GM12878 (cell line): ENCODE measurements around the gene KCTD16. TPM values are rescaled to one million over a fixed set of nuclear protein-coding genes. Genes with fewer than 3 reads are reported as not detected.
A peak's percentile ranks its signal among the peaks of the same experiment; 100 is the strongest.

Experiments
- ATAC-seq: fragments of 200-7000 bp; cut with Tn5 transposase; 3 replicates; pipeline ENCODE4 v1.9.1; 2020; ENCODE audit warnings: mild to moderate bottlenecking, moderate library complexity
- BruUV-seq: library from RNA; stranded (reverse); fragments of 400-500 nt; replicated peaks from 2 replicates; lab custom pipeline; 2021; lab: Mats Ljungman, UMichigan
- CTCF ChIA-PET: fragments of 300-600 bp; sonication (Branson Sonifier 250); formaldehyde crosslinking; extraction: SDS; loops from one replicate; lab custom pipeline; 2021; ENCODE audit warnings: inconsistent platforms; lab: Yijun Ruan, JAX
- POLR2A ChIA-PET: fragments of 350-600 bp; formaldehyde crosslinking; extraction: SDS; loops from one replicate; lab custom pipeline; 2021; ENCODE audit warnings: inconsistent platforms; lab: Charles Lee
- RAD21 ChIA-PET: fragments of 300-600 bp; sonication (Branson Sonifier 250); formaldehyde crosslinking; loops from one replicate; lab custom pipeline; 2023; ENCODE audit warnings: antibody characterized with exemption; ENCODE audit not compliant: unreplicated experiment; lab: Charles Lee
- SMC1A ChIA-PET: fragments of 300-600 bp; sonication (Branson Sonifier 250); formaldehyde crosslinking; loops from one replicate; lab custom pipeline; 2023; ENCODE audit not compliant: unreplicated experiment, uncharacterized antibody; lab: Charles Lee
- DNase-seq: peaks from one replicate; pipeline ENCODE4 v3.0.0-alpha.2; 2011; ENCODE audit warnings: low read depth, low spot score
- FAIRE-seq: peaks from 3 replicates; lab custom pipeline; 2011; peaks lifted over from hg19 to GRCh38; lab: Jason Lieb, UNC
- H2AFZ ChIP-seq: 2 replicates; pipeline ENCODE4 v1.6.0; 2011; ENCODE audit warnings: low read depth, low read length, control low read depth; ENCODE audit not compliant: control insufficient read depth
- H3K27ac ChIP-seq: 2 replicates; pipeline ENCODE4 v1.5.1; 2011; ENCODE audit warnings: control low read depth; ENCODE audit not compliant: control insufficient read depth, insufficient read depth
- H3K27me3 ChIP-seq, 2 experiments: replicated peaks in 1 of 2; 2 replicates each; pipeline versions ENCODE4 v1.6.0 to v1.6.1; 2011; ENCODE audit warnings: low read length in 1 of 2; ENCODE audit not compliant: control insufficient read depth in 2 of 2, insufficient read depth in 2 of 2
- H3K36me3 ChIP-seq, 2 experiments: 2 replicates each; pipeline ENCODE4 v1.5.1; 2011; ENCODE audit warnings: low read length in 1 of 2; ENCODE audit not compliant: control insufficient read depth in 2 of 2, insufficient read depth in 2 of 2
- H3K4me1 ChIP-seq: 2 replicates; pipeline ENCODE4 v1.6.1; 2011; ENCODE audit warnings: mild to moderate bottlenecking, low read length, moderate library complexity, mixed read lengths; ENCODE audit not compliant: control insufficient read depth, insufficient read depth
- H3K4me2 ChIP-seq: 2 replicates; pipeline ENCODE4 v1.6.0; 2011; ENCODE audit warnings: control low read depth; ENCODE audit not compliant: control insufficient read depth, insufficient read depth
- H3K4me3 ChIP-seq: fragments of 200-600 bp; sonication (generic); 2 replicates; pipeline ENCODE4 v1.5.1; 2016
- H3K79me2 ChIP-seq: 2 replicates; pipeline ENCODE4 v1.6.0; 2011; ENCODE audit warnings: low read length; ENCODE audit not compliant: control insufficient read depth, insufficient read depth
- H3K9ac ChIP-seq: 2 replicates; pipeline ENCODE4 v1.8.0; 2011; ENCODE audit warnings: low read length, control low read depth, mixed read lengths; ENCODE audit not compliant: control insufficient read depth, insufficient read depth
- H3K9me3 ChIP-seq: replicated peaks from 3 replicates; pipeline ENCODE4 v1.5.1; 2011; ENCODE audit warnings: mild to moderate bottlenecking, low read length; ENCODE audit not compliant: control insufficient read depth, insufficient read depth
- H4K20me1 ChIP-seq: 2 replicates; pipeline ENCODE4 v1.6.0; 2011; ENCODE audit not compliant: control insufficient read depth, insufficient read depth
- ATF2 ChIP-seq: IDR thresholded peaks from 2 replicates; pipeline ENCODE4 v1.6.1; 2012; ENCODE audit warnings: low read length, inconsistent platforms
- CBFB ChIP-seq: IDR thresholded peaks from 2 replicates; pipeline ENCODE4 v1.6.1; 2016; ENCODE audit warnings: antibody characterized with exemption, low read depth
- ELK1 ChIP-seq: IDR thresholded peaks from 2 replicates; pipeline ENCODE4 v1.6.1; 2012; ENCODE audit warnings: low read depth, low read length, improper control_type of control experiment
- FOXM1 ChIP-seq: IDR thresholded peaks from 2 replicates; pipeline ENCODE4 v1.6.1; 2012; ENCODE audit warnings: low read depth, mild to moderate bottlenecking, inconsistent platforms, low read length, moderate library complexity
- GABPA ChIP-seq: IDR thresholded peaks from 2 replicates; pipeline ENCODE4 v1.6.1; 2014; ENCODE audit warnings: antibody characterized with exemption, low read depth, mild to moderate bottlenecking, inconsistent platforms
- MEF2A ChIP-seq: IDR thresholded peaks from 2 replicates; pipeline ENCODE4 v1.6.1; 2011; ENCODE audit warnings: low read depth, mild to moderate bottlenecking, low read length, moderate library complexity; ENCODE audit not compliant: insufficient read depth
- MYB ChIP-seq: fragments of 150-350 bp; IDR thresholded peaks from 2 replicates; pipeline ENCODE4 v1.6.1; 2014; ENCODE audit warnings: mild to moderate bottlenecking, low read depth, low read length, borderline replicate concordance
- POLR2AphosphoS2 ChIP-seq: IDR thresholded peaks from 2 replicates; pipeline ENCODE4 v1.6.1; 2011; ENCODE audit warnings: low read depth, mild to moderate bottlenecking, low read length, improper control_type of control experiment, moderate library complexity
- SMAD1 ChIP-seq: fragments of 450-650 bp; IDR thresholded peaks from 2 replicates; pipeline ENCODE4 v1.6.1; 2018; ENCODE audit warnings: mild to moderate bottlenecking, low read depth; ENCODE audit not compliant: partially characterized antibody
- TAF1 ChIP-seq: IDR thresholded peaks from 2 replicates; pipeline ENCODE4 v1.6.1; 2011; ENCODE audit warnings: mild to moderate bottlenecking, low read depth, low read length, borderline replicate concordance
- TBL1XR1 ChIP-seq: IDR thresholded peaks from 2 replicates; pipeline ENCODE4 v1.6.1; 2012; ENCODE audit warnings: low read depth, low read length, improper control_type of control experiment
- WGBS: methylation state at CpG from one replicate; pipeline ENCODE4 v1.1.6; 2016; ENCODE audit warnings: low lambda C conversion rate; ENCODE audit not compliant: insufficient replicate concordance, insufficient coverage; ENCODE audit errors: missing lambda C conversion rate; 5-methylcytosine and 5-hydroxymethylcytosine counted together
- in situ Hi-C: fragments of 300-500 bp; cut with MboI; formaldehyde crosslinking; loops from 9 replicates; pipeline ENCODE4 v1.14.3; 2018; ENCODE audit warnings: mixed read lengths
- intact Hi-C: fragments of 100-400 bp; cut with micrococcal nuclease; formaldehyde crosslinking; loops from one replicate; pipeline ENCODE4 v1.14.2; 2022; ENCODE audit not compliant: unreplicated experiment
- polyA plus RNA-seq, 11 experiments: library from polyadenylated mRNA; depleted of rRNA in 4 of 11; unstranded in 6 of 11; stranded (reverse) in 5 of 11; fragments of >200 nt; fragmentation: Nextera tagmentation in 4 of 11; fragmentation: Illumina TruSeq in 1 of 11; extraction: Ambion mirVana in 4 of 11; extraction: Trizol in 1 of 11; gene quantifications; 1 replicate in 1 of 11; 2 replicates in 10 of 11; pipeline versions ENCODE4 v1.2.1 to v1.2.3, GENCODE V29; 2011 to 2016; ENCODE audit warnings: inconsistent platforms in 2 of 11, missing spikeins in 2 of 11, low read depth in 1 of 11
- total RNA-seq, 4 experiments: library from RNA; depleted of rRNA in 3 of 4; stranded (reverse); fragments of >200 nt in 3 of 4; fragmentation: Illumina TruSeq in 1 of 4; extraction: Trizol in 1 of 4; gene quantifications; 2 replicates each; pipeline versions ENCODE4 v1.2.1 to v1.2.3, GENCODE V29; 2013 to 2021
- TF ChIP-seq, protein P1 (sequence below): fragments of 450-650 bp; IDR thresholded peaks from 2 replicates; pipeline ENCODE4 v1.6.1; 2016; ENCODE audit warnings: mild to moderate bottlenecking, moderate library complexity, borderline replicate concordance
- TF ChIP-seq, protein P2 (sequence below): fragments of 450-650 bp; IDR thresholded peaks from 2 replicates; pipeline ENCODE4 v1.6.1; 2016; ENCODE audit warnings: mild to moderate bottlenecking

KCTD16 gene
- total and polyA plus RNA-seq, 10 of the 15 experiments (the other 5 are each of a cell fraction or from before 2014, with no cell fraction given): 0.03 to 0.10 (median 0.06) TPM; not detected in 3

DNA sequence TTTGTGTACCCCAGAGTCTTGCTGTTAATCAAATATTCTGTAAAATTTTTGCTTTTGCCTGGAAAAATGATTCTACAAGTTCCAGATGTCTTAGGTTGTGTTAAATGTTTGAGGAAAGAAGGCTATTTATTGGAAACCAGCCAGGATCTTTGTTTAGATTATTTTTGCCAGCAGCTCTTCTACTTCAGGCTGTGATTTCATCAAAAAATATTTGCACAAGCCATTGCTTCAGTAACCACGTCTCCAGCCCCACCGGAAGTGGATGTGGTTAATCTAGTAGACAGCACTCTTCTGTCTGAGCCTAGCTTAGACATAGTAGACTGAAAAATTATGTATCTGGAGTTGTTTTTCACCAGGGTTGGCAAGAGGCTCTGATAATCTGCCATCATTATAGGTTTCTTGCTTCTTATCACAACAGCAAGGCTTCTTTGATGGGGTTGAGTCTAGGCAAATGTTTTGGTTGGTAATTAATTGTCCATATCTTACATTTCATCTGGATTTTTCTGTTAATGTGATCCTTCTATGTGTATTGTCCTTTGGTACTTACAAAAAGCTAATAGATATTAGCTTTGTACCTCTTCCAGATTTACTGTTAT lies 17.1 kb downstream of the KCTD16 start:
- Histone ChIP-seq H3K4me3 (no peak overlapping the region; the same call in 1 of the 2 replicates), H3K27me3 (no peaks in the 10 kb centered on the region), H2AFZ (peak overlapping the region; percentile 57; the same call in 1 of the 2 replicates), H3K4me2 (peak overlapping the region; percentile 54), H3K79me2 (no peaks in the 10 kb centered on the region), H3K9ac (no peak overlapping the region), H4K20me1 (no peaks in the 10 kb centered on the region), H3K27ac (peak overlapping the region; percentile 47), H3K4me1 (peaks cover 42% of the 10 kb centered on the region), H3K36me3 (no peaks in the 10 kb centered on the region), H3K9me3 (no peaks in the 10 kb centered on the region; the same call in 1 of the 3 replicates)
- intact Hi-C loops: loop anchor here (2.0 to 5.0 kb wide), 4 partner anchors 17 to 1180 kb away; partner anchors contain the start of genes KCTD16, NR3C1 and YIPF5
- peak; percentile 66 for FAIRE-seq
- WGBS: 0% methylated on average over 2 of the region's 2 CpGs
- in situ Hi-C loops: loop anchor here (10.0 kb wide), 1 partner anchor 1183 kb away; no protein-coding TSS in a partner anchor
- BruUV-seq: no TSS peak
- CTCF ChIA-PET: interaction anchor here (0.9 to 4.4 kb wide), 8 partner anchors 15 to 1299 kb away, joined by 3 to 17 read pairs (median 4); partner anchors contain the start of genes KCTD16 and YIPF5
- RAD21 ChIA-PET: interaction anchor here (0.9 to 4.1 kb wide), 11 partner anchors 13 to 1473 kb away, joined by 3 to 39 read pairs (median 3); partner anchors contain the start of genes KCTD16 and YIPF5
- POLR2A ChIA-PET: interaction anchor here (0.9 to 1.3 kb wide), 5 partner anchors 16 to 783 kb away, joined by 3 to 4 read pairs (median 3); partner anchors contain the start of genes KCTD16 and YIPF5
- SMC1A ChIA-PET: interaction anchor here (0.7 to 4.4 kb wide), 23 partner anchors 8 to 1273 kb away, joined by 3 to 41 read pairs (median 4); partner anchors contain the start of genes KCTD16, NR3C1 and YIPF5
- ATAC-seq: peak; percentile 85
- DNase-seq: peak; percentile 65
- TF ChIP-seq GABPA (peak; percentile 75), ATF2 (peak; percentile 55; the same call in 1 of the 2 replicates), FOXM1 (peak; percentile 39; the same call in 1 of the 2 replicates), ELK1 (peak; percentile 67; the same call in 1 of the 2 replicates), CBFB (peak; percentile 84), POLR2AphosphoS2 (no peak), MYB (no peak), SMAD1 (no peak), TAF1 (0 out of 2 replicates have a peak, but pooled peaks have one; percentile 35), MEF2A (0 out of 2 replicates have a peak, but pooled peaks have one; percentile 38), TBL1XR1 (0 out of 2 replicates have a peak, but pooled peaks have one; percentile 38)
- TF ChIP-seq, protein P1, sequence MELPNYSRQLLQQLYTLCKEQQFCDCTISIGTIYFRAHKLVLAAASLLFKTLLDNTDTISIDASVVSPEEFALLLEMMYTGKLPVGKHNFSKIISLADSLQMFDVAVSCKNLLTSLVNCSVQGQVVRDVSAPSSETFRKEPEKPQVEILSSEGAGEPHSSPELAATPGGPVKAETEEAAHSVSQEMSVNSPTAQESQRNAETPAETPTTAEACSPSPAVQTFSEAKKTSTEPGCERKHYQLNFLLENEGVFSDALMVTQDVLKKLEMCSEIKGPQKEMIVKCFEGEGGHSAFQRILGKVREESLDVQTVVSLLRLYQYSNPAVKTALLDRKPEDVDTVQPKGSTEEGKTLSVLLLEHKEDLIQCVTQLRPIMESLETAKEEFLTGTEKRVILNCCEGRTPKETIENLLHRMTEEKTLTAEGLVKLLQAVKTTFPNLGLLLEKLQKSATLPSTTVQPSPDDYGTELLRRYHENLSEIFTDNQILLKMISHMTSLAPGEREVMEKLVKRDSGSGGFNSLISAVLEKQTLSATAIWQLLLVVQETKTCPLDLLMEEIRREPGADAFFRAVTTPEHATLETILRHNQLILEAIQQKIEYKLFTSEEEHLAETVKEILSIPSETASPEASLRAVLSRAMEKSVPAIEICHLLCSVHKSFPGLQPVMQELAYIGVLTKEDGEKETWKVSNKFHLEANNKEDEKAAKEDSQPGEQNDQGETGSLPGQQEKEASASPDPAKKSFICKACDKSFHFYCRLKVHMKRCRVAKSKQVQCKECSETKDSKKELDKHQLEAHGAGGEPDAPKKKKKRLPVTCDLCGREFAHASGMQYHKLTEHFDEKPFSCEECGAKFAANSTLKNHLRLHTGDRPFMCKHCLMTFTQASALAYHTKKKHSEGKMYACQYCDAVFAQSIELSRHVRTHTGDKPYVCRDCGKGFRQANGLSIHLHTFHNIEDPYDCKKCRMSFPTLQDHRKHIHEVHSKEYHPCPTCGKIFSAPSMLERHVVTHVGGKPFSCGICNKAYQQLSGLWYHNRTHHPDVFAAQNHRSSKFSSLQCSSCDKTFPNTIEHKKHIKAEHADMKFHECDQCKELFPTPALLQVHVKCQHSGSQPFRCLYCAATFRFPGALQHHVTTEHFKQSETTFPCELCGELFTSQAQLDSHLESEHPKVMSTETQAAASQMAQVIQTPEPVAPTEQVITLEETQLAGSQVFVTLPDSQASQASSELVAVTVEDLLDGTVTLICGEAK: peak; percentile 43; the same call in 1 of the 2 replicates
- TF ChIP-seq, protein P2, sequence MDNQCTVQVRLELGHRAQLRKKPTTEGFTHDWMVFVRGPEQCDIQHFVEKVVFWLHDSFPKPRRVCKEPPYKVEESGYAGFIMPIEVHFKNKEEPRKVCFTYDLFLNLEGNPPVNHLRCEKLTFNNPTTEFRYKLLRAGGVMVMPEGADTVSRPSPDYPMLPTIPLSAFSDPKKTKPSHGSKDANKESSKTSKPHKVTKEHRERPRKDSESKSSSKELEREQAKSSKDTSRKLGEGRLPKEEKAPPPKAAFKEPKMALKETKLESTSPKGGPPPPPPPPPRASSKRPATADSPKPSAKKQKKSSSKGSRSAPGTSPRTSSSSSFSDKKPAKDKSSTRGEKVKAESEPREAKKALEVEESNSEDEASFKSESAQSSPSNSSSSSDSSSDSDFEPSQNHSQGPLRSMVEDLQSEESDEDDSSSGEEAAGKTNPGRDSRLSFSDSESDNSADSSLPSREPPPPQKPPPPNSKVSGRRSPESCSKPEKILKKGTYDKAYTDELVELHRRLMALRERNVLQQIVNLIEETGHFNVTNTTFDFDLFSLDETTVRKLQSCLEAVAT: peak; percentile 93
